ENCODE data around the gene CRB2. TPM values are rescaled to one million over a fixed set of nuclear protein-coding genes. Genes with fewer than 3 reads are reported as not detected.

Gene CRB2
- total and polyA plus RNA-seq, 2 of the 13 experiments (the other 11 are each of a cell fraction or from before 2014, with no cell fraction given): 0.01 to 0.29 TPM

- TF ChIP-seq HMG20B (CRISPR knock-in tag; conservative IDR thresholded peaks at IDR 0.05) (no peak), STAT5B (CRISPR knock-in tag; IDR thresholded peaks at IDR 0.05) (no peak), NR2C2 (CRISPR knock-in tag; IDR thresholded peaks at IDR 0.05; ENCODE audit: borderline replicate concordance) (no peak), PITX1 (CRISPR knock-in tag; IDR thresholded peaks at IDR 0.05) (no peak), PCBP2 (optimal IDR thresholded peaks at IDR 0.05; ENCODE audit: low read depth, low read length, poor library complexity, severe bottlenecking) (no peak), RFX5 (IDR thresholded peaks at IDR 0.05; ENCODE audit: low read depth, low read length) (no peak), ZNF788 (CRISPR knock-in tag; IDR thresholded peaks at IDR 0.05; ENCODE audit: borderline replicate concordance) (no peak), IKZF5 (CRISPR knock-in tag; IDR thresholded peaks at IDR 0.05) (no peak), ZNF563 (CRISPR knock-in tag; IDR thresholded peaks at IDR 0.05) (no peak), IRF9 (CRISPR knock-in tag; IDR thresholded peaks at IDR 0.05; ENCODE audit: borderline replicate concordance) (no peak), PHF21A (CRISPR knock-in tag; IDR thresholded peaks at IDR 0.05) (no peak), CREM (IDR thresholded peaks at IDR 0.05) (no peak), CREM (CRISPR knock-in tag; IDR thresholded peaks at IDR 0.05) (no peak), POGK (CRISPR knock-in tag; conservative IDR thresholded peaks at IDR 0.05) (no peak), ZNF20 (CRISPR knock-in tag; IDR thresholded peaks at IDR 0.05) (no peak), SKIL (CRISPR knock-in tag; IDR thresholded peaks at IDR 0.05; ENCODE audit: borderline replicate concordance) (no peak), ZBTB20 (CRISPR knock-in tag; IDR thresholded peaks at IDR 0.05; ENCODE audit: borderline replicate concordance, low read depth) (no peak), KDM1A (CRISPR knock-in tag; IDR thresholded peaks at IDR 0.05) (peak; percentile 53; the same call in 1 of the 2 replicates), BHLHE40 (IDR thresholded peaks at IDR 0.05; ENCODE audit: low read length) (no peak), KDM5A (IDR thresholded peaks at IDR 0.05; ENCODE audit: borderline replicate concordance, low read length) (no peak), ZSCAN29 (CRISPR knock-in tag; conservative IDR thresholded peaks at IDR 0.05) (no peak), HNRNPK (IDR thresholded peaks at IDR 0.05; ENCODE audit: low read depth, low read length, poor library complexity, severe bottlenecking) (no peak), SIX4 (CRISPR knock-in tag; IDR thresholded peaks at IDR 0.05) (peak; percentile 84), SALL1 (CRISPR knock-in tag; IDR thresholded peaks at IDR 0.05) (no peak), ZKSCAN1 (IDR thresholded peaks at IDR 0.05; ENCODE audit: low read length) (no peak), ATRX (CRISPR knock-in tag; IDR thresholded peaks at IDR 0.05; ENCODE audit: borderline replicate concordance) (no peak)
Observed at GRCh38 chr9:123323196-123324013, 32.6 kb upstream of the CRB2 start (continued).
